Psoas muscle (tissue), 8 donors: ENCODE data around the gene TAF5L. TPM values are rescaled to one million over a fixed set of nuclear protein-coding genes. Genes with fewer than 3 reads are reported as not detected.
"Not testable (repeated sequence)": the region's sequence is repeated elsewhere in the genome, so short reads cannot be mapped to it uniquely, and the experiment has no call there.

Experiments used
- ATAC-seq, 4 donors: fragments of 200-7000 bp; cut with Tn5 transposase; one replicate each; pipeline ENCODE4 v1.9.1; 2020; ENCODE audit warnings: moderate library complexity in 3 of 4, mild to moderate bottlenecking in 2 of 4
- DNase-seq, 2 donors: peaks; one replicate each; pipeline ENCODE4 v3.0.0-alpha.2; 2020
- H3K27ac ChIP-seq: fragments of 200-600 bp; one replicate; pipeline ENCODE4 v1.8.0; 2022
- H3K27me3 ChIP-seq, 3 donors: fragments of 200-600 bp in 1 of 3; one replicate each; pipeline versions ENCODE4 v1.6.1 to v1.8.0; 2013 to 2022; ENCODE audit warnings: low read length in 2 of 3, mild to moderate bottlenecking in 2 of 3, moderate library complexity in 1 of 3; ENCODE audit not compliant: insufficient read depth in 3 of 3
- H3K36me3 ChIP-seq, 2 donors: fragments of 200-600 bp in 1 of 2; one replicate each; pipeline versions ENCODE4 v1.6.1 to v1.8.0; 2013 to 2022; ENCODE audit warnings: low read depth in 1 of 2, mild to moderate bottlenecking in 1 of 2, moderate library complexity in 1 of 2; ENCODE audit not compliant: insufficient read depth in 1 of 2
- H3K4me1 ChIP-seq: fragments of 200-600 bp; one replicate; pipeline ENCODE4 v1.8.0; 2022
- H3K4me3 ChIP-seq: fragments of 200-600 bp; one replicate; pipeline ENCODE4 v1.8.0; 2022; ENCODE audit warnings: mild to moderate bottlenecking
- H3K9me3 ChIP-seq: fragments of 200-600 bp; one replicate; pipeline ENCODE4 v1.8.0; 2022
- whole genome bisulfite sequencing, 3 donors: extraction: QIAGEN DNeasy Blood & Tissue Kit; methylation state at CpG; one replicate each; pipeline versions ENCODE4 v1.1.6 to v1.1.7; 2013; 5-methylcytosine and 5-hydroxymethylcytosine counted together
- intact Hi-C, 2 donors: fragments of 100-400 bp; cut with DNase I; formaldehyde crosslinking; loops; one replicate each; pipeline versions ENCODE4 v1.11.0 to v1.14.2; 2022
- polyA plus RNA-seq, 3 donors: library from polyadenylated mRNA; stranded (reverse); fragments of 200-250 nt; gene quantifications; one replicate each; pipeline ENCODE4 v1.2.3, GENCODE V29; 2013
- total RNA-seq, 4 donors: library from RNA; stranded (reverse); fragmentation: NEBNext Ultra II Directional in 2 of 4; extraction: Animal tissue kit (Norgen Biotek cat#: 25700) in 2 of 4; gene quantifications; one replicate each; pipeline versions ENCODE4 v1.2.1 to v1.2.4, GENCODE V29; 2021 to 2023
- TF ChIP-seq, protein P1 (sequence below): fragments of 200-600 bp; IDR thresholded peaks from one replicate; pipeline ENCODE4 v1.8.0; 2022; ENCODE audit warnings: antibody characterized with exemption
- donor health status: healthy with polysubstance abuse.
- donor health status: DM: no; HTN: no; CAD: no; lungs with moderate emphysema.
- donor health status: Bipolar disorder and iron deficiency.
- donor health status: healthy.
- donor health status: DM: yes; HTN: yes; CAD: no.
- donor health status: DM: no; HTN: no; CAD: no.
- donor health status: DM: no; HTN: no; CAD: no.
- donor health status: DM: yes; HTN: yes; CAD: no.

TAF5L gene
- total and polyA plus RNA-seq, 7 donors, result 8.5 to 49.0 (median 15.9) TPM

DNA sequence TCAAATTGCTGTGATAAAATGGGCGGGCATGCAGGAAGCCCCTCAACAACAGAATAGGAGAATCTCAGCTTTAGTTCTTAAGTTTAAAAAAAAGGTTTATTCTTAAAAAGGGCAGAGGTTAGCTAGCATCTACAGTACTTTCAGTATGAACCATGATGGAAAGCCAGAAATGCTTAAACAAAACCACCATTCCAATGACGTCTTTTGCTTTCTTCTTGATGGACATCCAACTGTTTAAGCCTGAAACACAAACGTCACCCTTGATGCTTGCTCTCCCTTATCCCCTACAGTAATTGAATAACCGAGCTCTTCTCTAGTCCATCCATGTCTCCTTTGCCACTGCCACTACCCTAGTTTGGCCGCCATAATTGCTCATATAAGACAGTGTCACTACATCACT lies 25.7 kb downstream of the TAF5L start:
- Histone ChIP-seq H3K4me1 (peaks cover 24% of the 10 kb centered on the region), H3K9me3 (no peaks in the 10 kb centered on the region), H3K27ac (no peak overlapping the region), H3K4me3 (no peak overlapping the region), H3K36me3 (peaks cover 5 to 55% of the 10 kb centered on the region in 2 donors), H3K27me3 (no peaks in the 10 kb centered on the region)
- no peak for ATAC-seq
- TF ChIP-seq, protein P1, sequence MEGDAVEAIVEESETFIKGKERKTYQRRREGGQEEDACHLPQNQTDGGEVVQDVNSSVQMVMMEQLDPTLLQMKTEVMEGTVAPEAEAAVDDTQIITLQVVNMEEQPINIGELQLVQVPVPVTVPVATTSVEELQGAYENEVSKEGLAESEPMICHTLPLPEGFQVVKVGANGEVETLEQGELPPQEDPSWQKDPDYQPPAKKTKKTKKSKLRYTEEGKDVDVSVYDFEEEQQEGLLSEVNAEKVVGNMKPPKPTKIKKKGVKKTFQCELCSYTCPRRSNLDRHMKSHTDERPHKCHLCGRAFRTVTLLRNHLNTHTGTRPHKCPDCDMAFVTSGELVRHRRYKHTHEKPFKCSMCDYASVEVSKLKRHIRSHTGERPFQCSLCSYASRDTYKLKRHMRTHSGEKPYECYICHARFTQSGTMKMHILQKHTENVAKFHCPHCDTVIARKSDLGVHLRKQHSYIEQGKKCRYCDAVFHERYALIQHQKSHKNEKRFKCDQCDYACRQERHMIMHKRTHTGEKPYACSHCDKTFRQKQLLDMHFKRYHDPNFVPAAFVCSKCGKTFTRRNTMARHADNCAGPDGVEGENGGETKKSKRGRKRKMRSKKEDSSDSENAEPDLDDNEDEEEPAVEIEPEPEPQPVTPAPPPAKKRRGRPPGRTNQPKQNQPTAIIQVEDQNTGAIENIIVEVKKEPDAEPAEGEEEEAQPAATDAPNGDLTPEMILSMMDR, result no peak
- DNase-seq, result no peak
- 90 to 92% (median 92%) methylated on average over 5 of the region's 5 CpGs for WGBS, 3 donors
- intact Hi-C loops, result no loop called here

DNA sequence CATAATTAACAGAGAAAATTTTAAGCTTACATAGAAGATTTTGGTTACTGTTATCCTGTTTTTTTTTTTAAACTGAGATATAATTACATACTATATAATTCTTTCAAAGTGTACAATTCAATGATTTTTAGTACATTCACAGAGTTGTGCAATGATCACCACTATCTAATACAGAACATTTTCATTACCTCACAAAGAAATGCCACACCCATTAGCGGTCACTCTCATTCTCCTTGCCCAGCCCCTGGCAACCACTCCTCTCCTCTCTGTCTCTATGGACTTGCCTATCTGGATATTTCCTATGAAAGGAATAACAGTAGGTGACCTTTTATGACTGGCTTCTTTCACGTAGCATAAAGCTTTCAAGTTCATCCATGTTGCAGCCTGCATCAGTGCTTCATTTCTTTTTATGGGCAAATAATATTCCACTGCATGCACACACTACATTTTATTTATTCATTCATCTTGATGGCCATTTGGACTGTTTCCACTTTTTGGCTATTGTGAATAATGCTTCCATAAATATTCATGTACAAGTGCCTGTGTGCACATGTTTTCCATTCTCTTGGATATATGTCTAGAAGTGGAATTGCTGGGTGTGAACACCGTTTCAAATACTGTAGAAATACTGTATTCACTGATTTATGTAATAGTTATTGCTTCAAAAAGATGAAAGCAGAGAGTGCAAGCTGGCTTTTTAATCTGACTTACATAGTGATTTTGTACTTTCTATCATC lies 26.5 kb downstream of the TAF5L start:
- Histone ChIP-seq H3K4me3 (no peak overlapping the region), H3K27ac (peak overlapping the region; percentile 25), H3K27me3 (no peaks in the 10 kb centered on the region), H3K4me1 (peaks cover 24% of the 10 kb centered on the region), H3K9me3 (no peaks in the 10 kb centered on the region), H3K36me3 (peaks cover 5 to 55% of the 10 kb centered on the region in 2 donors)
- ATAC-seq (no peak), DNase-seq (peak in 1 of 2 donors; percentile 29)
- intact Hi-C loops, result no loop called here
- WGBS, 3 donors, result 82 to 87% (median 85%) methylated on average over 3 of the region's 3 CpGs
- TF ChIP-seq, protein P1, result no peak

DNA sequence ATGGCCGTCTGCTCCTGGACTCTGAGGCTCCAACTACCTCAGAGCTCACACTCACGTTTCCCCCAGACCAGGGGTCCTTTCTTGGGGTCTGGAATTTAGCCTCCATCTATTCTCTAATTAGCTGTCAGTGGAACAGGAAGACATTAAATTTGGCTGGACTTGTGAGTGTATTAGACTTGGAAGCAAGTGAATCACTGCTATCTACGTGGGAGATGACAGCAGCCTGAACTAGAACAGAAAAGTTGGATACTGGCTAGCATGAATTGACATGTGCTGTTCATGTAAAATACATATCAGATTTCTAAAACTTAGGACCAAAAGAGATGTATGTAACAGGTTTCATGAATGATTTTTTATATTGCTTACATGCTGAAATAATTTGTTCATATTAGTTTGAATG lies 28.0 kb downstream of the TAF5L start:
- peaks cover 5 to 56% of the 10 kb centered on the region in 2 donors for H3K36me3 ChIP-seq
- H3K4me1 ChIP-seq, result peaks cover 24% of the 10 kb centered on the region
- peak overlapping the region; percentile 84 for H3K27ac ChIP-seq
- intact Hi-C loops, result no loop called here
- 25 to 49% (median 38%) methylated on average over 3 of the region's 3 CpGs for WGBS, 3 donors
- H3K27me3 ChIP-seq, result no peaks in the 10 kb centered on the region
- H3K9me3 ChIP-seq, result no peaks in the 10 kb centered on the region
- ATAC-seq (peak; percentile 52 to 82 (median 69)), DNase-seq (no peak)
- TF ChIP-seq, protein P1, result no peak
- peak overlapping the region; percentile 13 for H3K4me3 ChIP-seq

GRCh38 chr1:229596925-229597699 lies 28.8 kb downstream of the TAF5L start:
- TF ChIP-seq, protein P1, result peak; percentile 23
- Histone ChIP-seq H3K36me3 (peaks cover 5 to 56% of the 10 kb centered on the region in 2 donors), H3K27me3 (no peaks in the 10 kb centered on the region), H3K4me3 (peak overlapping the region; percentile 13), H3K27ac (peak overlapping the region; percentile 84), H3K4me1 (peaks cover 24% of the 10 kb centered on the region), H3K9me3 (no peaks in the 10 kb centered on the region)
- WGBS, 3 donors, result 9 to 13% (median 12%) methylated on average over 7 of the region's 7 CpGs
- intact Hi-C loops, result no loop called here
- peak; percentile 66 to 76 for DNase-seq
- peak; percentile 94 to 97 (median 95) for ATAC-seq

- H3K27ac ChIP-seq, DNase-seq, H3K4me3 ChIP-seq, H3K27me3 ChIP-seq, intact Hi-C loops, ATAC-seq, H3K9me3 ChIP-seq: not testable (repeated sequence)
- peaks cover 5 to 51% of the 10 kb centered on the region in 2 donors for H3K36me3 ChIP-seq
- H3K4me1 ChIP-seq, result peaks cover 24% of the 10 kb centered on the region
- 97 to 99% (median 99%) methylated on average over 7 of the region's 7 CpGs for WGBS, 3 donors
Measured at GRCh38 chr1:229595876-229596275, 30.0 kb downstream of the TAF5L start.
